ENCODE results near the gene SYT12. TPM values are rescaled to one million over a fixed set of nuclear protein-coding genes. Genes with fewer than 3 reads are reported as not detected.

The SYT12 gene
- total RNA-seq, 2 experiments from 2014 or later: not detected

DNA sequence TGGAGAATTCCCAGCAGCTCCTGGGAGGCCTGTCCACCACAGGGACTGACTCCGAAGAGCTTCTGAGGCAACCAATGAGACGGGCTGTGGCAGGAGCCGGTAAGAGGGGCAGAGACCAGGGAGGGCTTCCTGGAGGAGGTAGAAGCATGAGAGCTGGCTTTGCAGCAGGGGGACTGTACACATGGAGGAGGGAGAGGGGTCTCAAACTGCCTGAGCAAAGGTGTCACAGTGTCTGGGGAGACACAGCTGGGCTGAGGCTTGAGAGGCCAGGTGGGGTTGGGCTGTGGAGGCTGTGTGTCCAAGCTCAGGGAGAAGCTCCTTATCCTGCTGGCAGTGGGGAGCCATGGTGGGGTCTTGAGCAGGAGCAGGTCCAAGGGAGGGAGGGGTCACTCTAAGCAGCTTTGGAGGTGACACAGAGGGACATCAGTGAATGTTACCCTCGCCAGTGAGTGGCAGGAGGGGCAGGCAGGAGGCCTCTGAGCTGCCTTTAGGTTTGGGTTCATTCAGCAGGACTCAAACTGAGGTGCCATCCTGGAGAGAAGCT lies 29.1 kb downstream of the SYT12 start:
- TF ChIP-seq, protein P1, sequence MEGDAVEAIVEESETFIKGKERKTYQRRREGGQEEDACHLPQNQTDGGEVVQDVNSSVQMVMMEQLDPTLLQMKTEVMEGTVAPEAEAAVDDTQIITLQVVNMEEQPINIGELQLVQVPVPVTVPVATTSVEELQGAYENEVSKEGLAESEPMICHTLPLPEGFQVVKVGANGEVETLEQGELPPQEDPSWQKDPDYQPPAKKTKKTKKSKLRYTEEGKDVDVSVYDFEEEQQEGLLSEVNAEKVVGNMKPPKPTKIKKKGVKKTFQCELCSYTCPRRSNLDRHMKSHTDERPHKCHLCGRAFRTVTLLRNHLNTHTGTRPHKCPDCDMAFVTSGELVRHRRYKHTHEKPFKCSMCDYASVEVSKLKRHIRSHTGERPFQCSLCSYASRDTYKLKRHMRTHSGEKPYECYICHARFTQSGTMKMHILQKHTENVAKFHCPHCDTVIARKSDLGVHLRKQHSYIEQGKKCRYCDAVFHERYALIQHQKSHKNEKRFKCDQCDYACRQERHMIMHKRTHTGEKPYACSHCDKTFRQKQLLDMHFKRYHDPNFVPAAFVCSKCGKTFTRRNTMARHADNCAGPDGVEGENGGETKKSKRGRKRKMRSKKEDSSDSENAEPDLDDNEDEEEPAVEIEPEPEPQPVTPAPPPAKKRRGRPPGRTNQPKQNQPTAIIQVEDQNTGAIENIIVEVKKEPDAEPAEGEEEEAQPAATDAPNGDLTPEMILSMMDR (IDR thresholded peaks at IDR 0.05): no peak
- intact Hi-C loops (cut with DNase I, micrococcal nuclease): no loop called here
- no peaks in the 10 kb centered on the region for H3K9me3 ChIP-seq (ENCODE audit: control insufficient read depth in 1 of 2, insufficient read depth in 1 of 2, low read length in 2 of 2)
- H3K36me3 ChIP-seq (ENCODE audit: insufficient read depth, low read length): no peaks in the 10 kb centered on the region
- H3K27ac Mint-ChIP-seq: no peak overlapping the region
- peaks cover 16% of the 10 kb centered on the region for H3K4me1 Mint-ChIP-seq (ENCODE audit: low read depth)
- H3K4me3 ChIP-seq (ENCODE audit: low read length): no peak overlapping the region
- no peak overlapping the region for H3K4me3 Mint-ChIP-seq
- H3K36me3 Mint-ChIP-seq (ENCODE audit: low read depth): no peaks in the 10 kb centered on the region
- ATAC-seq (ENCODE audit: poor library complexity) (no peak), DNase-seq (no peak)
- POLR2A ChIA-PET: no interaction called here
- CTCF ChIA-PET: no interaction called here
- H3K27me3 Mint-ChIP-seq: peaks cover 8% of the 10 kb centered on the region
- H3K4me1 ChIP-seq (ENCODE audit: insufficient read depth, low read length): peaks cover 16% of the 10 kb centered on the region
- no peaks in the 10 kb centered on the region for H3K9me3 Mint-ChIP-seq
- peaks cover 3 to 4% of the 10 kb centered on the region in 2 experiments for H3K27me3 ChIP-seq (ENCODE audit: control insufficient read depth in 1 of 2, insufficient read depth in 2 of 2, low read length in 2 of 2)
- no peak overlapping the region for H3K27ac ChIP-seq (ENCODE audit: low read depth in 1 of 2, low read length in 2 of 2)

DNA sequence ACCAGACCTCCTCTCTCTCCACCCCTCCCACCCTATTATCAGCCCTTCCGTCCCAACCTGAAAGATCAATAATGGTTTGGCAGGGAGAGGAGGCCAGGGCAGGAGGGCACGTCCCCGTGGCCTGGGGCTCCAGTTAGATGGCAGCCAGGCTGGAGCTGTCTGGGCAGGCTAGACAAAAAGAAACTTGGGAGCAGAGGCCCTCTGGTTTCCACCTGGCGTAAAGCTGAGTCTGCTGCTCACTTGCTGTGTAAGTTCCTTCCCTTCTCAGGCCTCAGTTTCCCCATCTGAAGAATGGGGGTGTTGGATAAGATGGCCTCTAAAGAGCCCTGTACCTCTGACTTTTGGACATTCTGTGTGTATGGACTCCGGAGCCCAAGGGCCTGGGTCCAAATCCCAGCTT lies 30.0 kb downstream of the SYT12 start:
- no peak for DNase-seq
- CTCF ChIA-PET: interaction anchor here (0.7 to 1.0 kb wide), 2 partner anchors 22 to 66 kb away, joined by 3 read pairs; partner anchors contain the start of gene KDM2A
- Mint-ChIP-seq H3K4me3 (no peak overlapping the region), H3K4me1 (ENCODE audit: low read depth) (peaks cover 16% of the 10 kb centered on the region), H3K27me3 (peaks cover 8% of the 10 kb centered on the region), H3K27ac (no peak overlapping the region), H3K36me3 (ENCODE audit: low read depth) (no peaks in the 10 kb centered on the region), H3K9me3 (no peaks in the 10 kb centered on the region)
- POLR2A ChIA-PET: no interaction called here
- Histone ChIP-seq H3K27me3 (ENCODE audit: control insufficient read depth in 1 of 2, insufficient read depth in 2 of 2, low read length in 2 of 2) (peaks cover 3 to 9% of the 10 kb centered on the region in 2 experiments), H3K27ac (ENCODE audit: low read depth in 1 of 2, low read length in 2 of 2) (no peak overlapping the region), H3K9me3 (ENCODE audit: control insufficient read depth in 1 of 2, insufficient read depth in 1 of 2, low read length in 2 of 2) (no peaks in the 10 kb centered on the region), H3K4me3 (ENCODE audit: low read length) (no peak overlapping the region), H3K4me1 (ENCODE audit: insufficient read depth, low read length) (peaks cover 21% of the 10 kb centered on the region), H3K36me3 (ENCODE audit: insufficient read depth, low read length) (no peaks in the 10 kb centered on the region)
- TF ChIP-seq, protein P1 (IDR thresholded peaks at IDR 0.05): no peak
- intact Hi-C loops (cut with DNase I, micrococcal nuclease): no loop called here
- ATAC-seq (ENCODE audit: poor library complexity): no peak

DNA sequence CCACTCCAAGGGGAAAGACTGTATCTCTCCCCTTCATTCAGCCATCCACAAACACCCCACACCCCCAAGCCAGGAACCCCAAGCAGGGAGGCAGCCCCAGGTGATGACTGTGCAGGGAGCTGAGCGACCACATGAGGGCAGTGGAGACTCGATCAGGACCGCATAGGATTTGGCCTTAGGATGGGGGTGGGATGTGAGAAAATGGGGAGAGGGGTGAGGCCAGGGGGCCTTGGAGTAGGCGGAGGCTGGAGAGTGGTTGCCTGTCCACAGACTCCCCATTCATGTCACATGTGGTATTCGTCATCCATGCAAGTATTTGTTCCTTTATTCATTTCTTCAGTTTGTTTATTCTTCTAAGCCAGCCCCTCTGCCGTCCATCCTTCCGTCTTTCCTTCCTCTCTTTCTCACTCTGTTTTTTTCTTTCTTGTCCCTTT lies 31.0 kb downstream of the SYT12 start:
- H3K4me3 ChIP-seq (ENCODE audit: low read length): no peak overlapping the region
- Mint-ChIP-seq H3K4me1 (ENCODE audit: low read depth) (peaks cover 16% of the 10 kb centered on the region), H3K36me3 (ENCODE audit: low read depth) (no peaks in the 10 kb centered on the region), H3K4me3 (no peak overlapping the region), H3K27ac (no peak overlapping the region), H3K9me3 (no peaks in the 10 kb centered on the region), H3K27me3 (peaks cover 8% of the 10 kb centered on the region)
- intact Hi-C loops (cut with DNase I, micrococcal nuclease): loop anchor here in 1 of 2 experiments (1.0 kb wide), 1 partner anchor 17 kb away; no protein-coding TSS in a partner anchor
- H3K27ac ChIP-seq (ENCODE audit: low read depth in 1 of 2, low read length in 2 of 2): no peak overlapping the region
- POLR2A ChIA-PET: interaction anchor here (1.6 kb wide), 1 partner anchor 65 kb away, joined by 7 read pairs; the partner anchor contains the start of gene KDM2A
- no peaks in the 10 kb centered on the region for H3K9me3 ChIP-seq (ENCODE audit: control insufficient read depth in 1 of 2, insufficient read depth in 1 of 2, low read length in 2 of 2)
- ATAC-seq (ENCODE audit: poor library complexity): peak; percentile 76
- H3K4me1 ChIP-seq (ENCODE audit: insufficient read depth, low read length): peaks cover 21% of the 10 kb centered on the region
- H3K36me3 ChIP-seq (ENCODE audit: insufficient read depth, low read length): no peaks in the 10 kb centered on the region
- H3K27me3 ChIP-seq (ENCODE audit: control insufficient read depth in 1 of 2, insufficient read depth in 2 of 2, low read length in 2 of 2): peaks cover 3 to 9% of the 10 kb centered on the region in 2 experiments
- TF ChIP-seq, protein P1 (IDR thresholded peaks at IDR 0.05): peak; percentile 48
- CTCF ChIA-PET: interaction anchor here (1.0 kb wide), 1 partner anchor 21 kb away, joined by 3 read pairs; no protein-coding TSS in a partner anchor
- DNase-seq: peak in 13 of 14 experiments; percentile 9 to 64 (median 29)
